DMS 273 (cell line): ENCODE measurements around the gene CLCN5.
"Not testable (repeated sequence)": the region's sequence is repeated elsewhere in the genome, so short reads cannot be mapped to it uniquely, and the experiment has no call there.

ENCODE experiments used
- DNase-seq: peaks from one replicate; lab custom pipeline; 2025; ENCODE audit not compliant: unreplicated experiment; lab: John Stamatoyannopoulos, UW

The CLCN5 gene

DNA sequence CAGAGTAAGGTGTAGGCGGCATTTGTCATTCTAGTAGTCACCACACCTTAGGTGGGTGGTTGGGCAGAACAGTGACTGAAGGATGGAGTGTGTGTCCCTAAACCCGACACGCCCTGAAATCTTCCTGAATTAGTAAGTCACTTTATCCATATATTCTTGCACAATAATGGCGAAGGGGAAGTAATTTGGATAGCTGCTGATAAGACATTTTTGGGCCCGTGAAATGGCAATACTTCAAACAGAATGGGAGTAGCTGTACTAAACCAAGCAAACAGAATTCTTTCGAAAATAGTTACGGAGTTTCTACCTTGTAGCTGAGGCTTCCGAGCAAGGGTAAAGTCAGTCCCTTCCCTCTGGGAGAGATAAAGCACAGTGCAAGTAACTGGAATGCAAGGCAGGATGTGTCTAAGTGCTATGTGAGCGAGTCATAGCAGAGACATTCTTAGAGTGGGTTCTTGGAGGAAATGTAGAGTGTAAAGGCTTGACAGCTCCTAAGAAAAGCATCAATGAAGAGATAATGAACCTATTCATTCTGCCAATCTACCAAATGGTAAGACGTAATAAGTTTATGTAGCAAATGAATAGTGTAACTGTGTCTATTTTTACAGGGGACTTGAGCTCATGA is 72.8 kb downstream of the CLCN5 start:
- no peak for DNase-seq

DNA sequence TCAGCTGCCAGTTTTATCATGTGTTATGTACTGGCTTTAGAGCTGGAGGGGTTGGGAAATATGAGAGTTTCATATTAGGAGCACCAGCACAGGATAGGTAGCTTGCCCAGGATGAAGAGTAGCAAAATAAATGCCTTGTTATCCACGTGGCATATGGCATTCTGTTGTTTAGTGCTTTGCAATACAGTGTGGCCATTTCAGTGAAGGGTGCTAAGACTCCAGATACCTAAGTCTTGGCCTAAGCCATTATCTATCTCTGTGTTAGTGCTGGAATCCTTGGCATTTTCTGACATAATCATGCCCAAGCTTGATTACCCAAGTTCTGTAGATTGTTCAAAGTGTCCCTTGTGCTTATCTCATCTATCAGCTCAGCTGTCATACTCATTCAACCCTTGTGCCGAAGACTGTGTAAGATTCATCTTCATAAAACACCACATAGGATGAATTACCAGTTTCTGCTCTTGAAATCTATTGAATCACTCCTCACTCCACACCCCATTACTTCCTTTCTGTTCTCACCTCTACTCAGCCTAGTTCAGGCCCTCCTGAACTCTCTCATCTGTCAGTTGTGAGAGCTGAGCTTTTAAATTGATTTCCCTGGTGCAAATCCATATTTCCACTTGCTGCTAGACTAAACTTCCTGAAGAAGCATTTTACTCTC is 73.5 kb downstream of the CLCN5 start:
- no peak for DNase-seq

DNA sequence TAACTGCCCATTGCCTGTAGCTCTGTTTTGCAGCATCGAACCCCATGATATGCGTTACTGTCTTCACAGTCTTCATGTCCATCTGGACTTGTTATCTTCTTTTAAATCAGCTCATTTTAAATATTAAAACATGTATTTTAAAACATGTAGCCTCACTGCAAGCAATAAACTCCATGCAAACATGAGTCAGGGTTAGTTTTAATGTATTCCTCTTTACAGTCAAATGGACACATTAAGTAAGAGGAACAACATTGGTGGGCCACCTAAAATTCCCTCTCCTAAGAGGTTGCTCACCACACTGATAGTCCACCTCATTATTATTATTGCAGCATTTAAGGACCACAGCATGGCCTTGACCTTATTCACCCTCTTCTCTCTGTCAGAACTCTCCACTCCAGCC is 74.1 kb downstream of the CLCN5 start:
- DNase-seq, result no peak

DNA sequence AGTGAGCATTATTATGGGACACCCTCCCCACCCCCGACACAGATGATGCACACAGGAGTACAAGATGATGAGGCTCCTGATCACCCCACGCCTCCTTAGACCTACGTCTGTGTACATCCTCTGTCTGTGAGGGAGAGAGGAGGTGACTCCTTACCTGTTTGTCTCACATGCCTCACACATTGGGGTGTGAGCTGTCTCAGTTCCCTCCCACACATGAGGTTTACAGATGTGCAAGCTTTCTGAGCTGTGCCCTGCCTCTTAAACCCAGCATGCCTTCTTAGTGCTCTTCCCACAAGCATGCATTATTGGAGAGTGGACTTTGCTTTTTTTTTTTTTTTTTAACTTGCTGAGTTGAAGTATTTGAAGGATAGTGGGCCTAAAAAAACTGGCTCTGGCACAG is 76.7 kb downstream of the CLCN5 start:
- DNase-seq, result no peak

DNA sequence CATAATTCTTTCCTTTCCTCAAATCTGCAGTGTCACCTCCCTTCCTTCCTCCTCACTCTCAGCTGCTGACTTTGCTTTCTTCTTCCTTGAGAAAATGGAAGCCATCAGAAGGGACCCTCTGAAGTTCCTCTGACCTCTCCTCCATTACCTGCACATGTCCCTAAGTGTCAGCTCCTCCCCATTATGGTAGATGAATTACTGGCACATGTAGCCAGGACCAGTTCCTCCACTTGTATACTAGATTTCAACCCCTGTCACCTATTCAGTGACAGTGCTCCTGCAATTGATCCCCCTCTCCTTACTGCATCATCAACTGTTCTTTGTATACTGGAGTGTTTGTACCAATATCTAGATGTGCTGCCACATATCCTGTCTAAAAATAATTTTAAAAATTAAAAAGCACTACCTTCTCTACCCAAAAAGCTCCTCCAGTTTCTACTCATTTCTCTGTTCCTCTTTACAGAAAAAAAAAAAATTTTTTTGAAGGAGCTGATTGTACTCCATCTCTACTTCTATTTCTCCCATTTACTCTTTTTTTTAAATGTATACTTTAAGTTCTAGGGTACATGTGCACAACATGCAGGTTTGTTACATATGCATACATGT is 78.6 kb downstream of the CLCN5 start:
- DNase-seq, result no peak

DNA sequence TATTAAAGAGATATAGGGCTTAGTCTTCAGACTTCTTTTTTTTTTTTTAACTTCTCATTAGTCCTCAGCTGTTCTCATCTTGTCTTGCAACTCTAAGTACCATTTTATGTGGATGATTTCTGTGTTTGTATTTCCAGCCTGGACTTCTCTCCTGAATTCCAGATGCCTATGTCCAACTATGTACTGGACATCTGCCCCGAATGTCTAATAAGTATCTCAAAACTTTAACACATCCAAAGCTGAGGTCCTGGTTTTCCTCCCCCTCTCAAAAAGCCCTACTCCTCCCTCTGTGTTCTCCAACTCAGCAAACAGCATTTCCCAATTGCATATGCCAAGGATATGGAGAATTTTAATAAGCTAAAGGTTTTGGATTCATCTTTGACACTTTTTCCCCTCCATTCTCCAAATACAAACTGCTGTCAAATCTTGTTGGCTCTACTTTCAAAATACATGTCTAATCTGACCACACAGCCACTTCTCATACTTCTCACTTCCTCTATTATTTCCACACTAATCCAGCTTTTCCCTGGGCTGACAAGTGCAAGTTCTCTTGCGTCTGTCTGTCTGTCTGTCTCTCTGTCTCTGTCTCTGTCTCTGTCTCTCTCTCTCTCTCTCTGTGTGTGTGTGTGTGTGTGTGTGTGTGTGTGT is 79.8 kb downstream of the CLCN5 start:
- DNase-seq, result no peak

DNA sequence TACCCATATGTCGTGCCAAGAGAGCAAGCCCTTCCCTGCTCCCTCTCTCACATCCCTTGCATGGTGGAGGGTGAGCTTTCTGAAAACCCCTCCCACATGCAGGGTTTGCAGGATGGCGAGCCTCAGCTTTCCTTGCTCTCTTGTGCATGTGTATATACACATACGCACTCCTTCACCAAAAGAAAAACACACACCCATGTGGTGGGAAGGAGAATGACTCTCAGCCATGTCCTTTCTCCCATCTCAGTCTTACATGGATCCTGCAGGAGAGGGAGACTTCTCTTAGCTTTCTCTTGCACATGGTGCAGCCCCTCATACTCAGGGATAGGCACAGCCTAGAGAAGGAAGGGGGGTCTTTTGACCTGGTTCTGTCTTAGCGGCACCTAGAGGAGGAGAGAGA is 81.1 kb downstream of the CLCN5 start:
- peak; percentile 5 for DNase-seq

DNA sequence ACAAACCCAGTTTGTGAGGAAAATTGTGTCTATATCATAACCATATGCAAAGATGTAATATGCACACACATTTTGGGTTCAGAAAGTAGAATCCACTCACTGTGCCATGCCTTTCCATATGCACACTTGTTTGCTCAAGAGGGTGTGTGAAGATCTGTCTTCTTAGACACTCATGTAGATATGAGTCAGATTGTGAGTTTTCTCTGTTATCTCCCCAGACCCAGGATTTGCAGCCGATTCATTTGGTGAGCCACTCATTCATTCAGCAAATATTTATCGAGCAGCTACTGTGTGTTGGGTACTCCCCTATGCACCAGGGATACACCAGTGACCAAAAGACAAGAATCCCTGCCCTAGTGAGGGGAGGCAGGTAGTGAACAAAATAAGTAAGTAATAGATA is 81.5 kb downstream of the CLCN5 start:
- DNase-seq, result no peak

DNA sequence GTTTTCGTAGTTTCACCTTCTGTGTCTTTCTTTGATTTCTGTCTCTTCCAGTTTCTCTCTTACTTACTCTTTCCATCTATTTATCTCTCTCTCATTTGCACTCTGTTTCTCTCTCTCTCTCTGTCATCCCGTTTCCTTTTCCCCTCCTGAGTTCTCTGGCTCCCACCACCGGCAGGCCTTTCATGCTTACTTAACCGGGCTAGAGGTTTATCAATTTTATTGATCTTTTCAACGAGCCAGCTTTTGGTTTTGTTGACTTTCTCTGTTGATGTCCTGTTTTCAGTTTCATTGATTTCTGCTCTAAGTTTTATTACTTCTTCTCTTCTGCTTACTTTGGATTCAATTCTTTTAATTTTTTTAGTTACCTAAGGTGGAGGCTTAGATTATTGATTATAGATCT is 103.2 kb downstream of the CLCN5 start:
- not testable (repeated sequence) for DNase-seq

DNA sequence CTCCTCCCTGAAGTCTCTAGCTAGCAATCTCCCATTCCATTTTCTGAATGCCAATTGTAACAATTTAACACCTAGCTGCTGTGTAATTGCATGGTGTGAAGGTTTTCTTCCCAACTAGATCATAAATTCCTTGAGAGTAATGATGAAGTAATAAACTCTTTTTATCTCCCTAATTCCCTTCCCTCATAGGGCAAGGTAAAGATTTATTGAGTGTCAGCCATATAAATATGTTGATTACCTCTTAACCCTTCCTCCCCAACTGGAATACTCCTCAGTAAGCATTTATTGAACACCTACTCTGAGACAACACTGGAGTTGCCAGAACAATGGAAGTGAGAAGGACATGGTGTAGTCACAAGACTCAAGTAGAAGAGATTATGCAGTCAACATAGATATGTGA is 112.7 kb downstream of the CLCN5 start:
- no peak for DNase-seq

DNA sequence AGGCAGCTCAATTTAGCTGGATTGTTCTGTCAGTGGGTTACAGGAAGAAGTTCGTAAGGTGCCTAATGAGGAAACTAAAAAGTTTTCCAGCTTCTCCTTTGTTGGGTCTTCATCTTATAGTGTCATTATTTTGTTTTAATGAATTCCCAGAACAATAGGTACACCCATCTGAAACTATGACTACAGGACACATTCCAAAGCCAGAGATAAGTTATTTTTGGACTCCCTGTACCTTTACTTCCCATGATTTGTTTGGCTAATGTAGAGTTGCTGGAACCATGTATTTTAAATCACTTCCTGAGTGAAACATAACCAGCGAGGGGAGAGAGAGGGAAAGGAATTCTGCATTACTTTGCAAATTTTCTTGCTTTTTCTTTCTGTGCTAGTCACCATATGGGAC is 114.0 kb downstream of the CLCN5 start:
- no peak for DNase-seq

DNA sequence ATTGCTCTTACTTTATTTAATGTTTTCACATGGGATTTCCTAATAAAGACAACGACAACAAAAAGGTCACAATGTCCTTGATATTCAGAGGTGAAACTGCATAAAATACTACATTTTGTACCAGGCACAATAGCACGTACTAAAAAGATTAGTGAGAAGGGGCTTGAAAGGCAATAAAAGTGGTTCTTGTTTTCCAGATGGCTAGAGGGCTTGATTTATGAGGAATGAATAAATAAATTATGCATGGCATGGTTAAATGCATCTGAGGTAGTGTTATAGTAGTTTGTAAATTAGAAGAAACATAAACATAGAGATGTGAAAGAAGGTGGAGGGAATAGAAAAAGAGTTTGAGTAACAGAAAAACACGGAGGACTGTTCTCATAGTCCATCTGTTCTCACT is 123.4 kb downstream of the CLCN5 start:
- no peak for DNase-seq

DNA sequence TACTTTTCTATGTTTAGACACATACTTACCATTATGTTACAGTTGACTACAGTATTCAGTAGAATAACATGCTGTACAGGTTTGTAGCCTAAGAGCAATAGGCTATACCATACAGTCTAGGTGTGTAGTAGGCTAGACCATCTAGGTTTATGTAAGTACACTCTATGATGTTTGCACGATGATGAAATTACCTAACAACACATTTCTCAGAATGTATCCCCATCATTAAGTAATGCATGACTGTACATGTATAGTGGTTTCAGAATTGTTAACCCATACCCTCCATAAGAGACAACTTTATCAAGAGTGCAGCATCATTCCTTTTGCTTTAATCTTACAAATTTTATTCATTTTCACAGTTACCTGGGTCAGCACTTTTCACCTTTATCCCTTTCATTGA is 126.8 kb downstream of the CLCN5 start:
- DNase-seq, result no peak

DNA sequence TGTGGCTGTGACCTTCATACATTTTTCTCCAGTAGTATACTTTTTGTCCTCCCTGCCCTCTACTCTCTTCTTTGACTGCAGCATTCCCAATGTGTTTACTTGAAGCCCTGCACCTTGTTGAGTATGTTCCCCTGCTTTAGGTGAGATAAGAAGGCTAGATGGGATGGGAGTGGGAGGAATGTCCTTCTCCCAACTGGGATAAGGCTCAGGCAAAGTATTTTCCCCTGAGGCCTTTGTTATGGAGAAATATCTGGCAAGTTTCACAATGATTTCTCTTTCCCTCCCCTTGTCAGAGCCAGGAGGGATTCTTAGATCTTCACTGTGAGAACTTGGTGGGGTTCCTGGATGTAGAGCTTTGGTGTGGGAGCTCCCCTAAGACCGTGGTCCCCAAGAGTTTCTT is 131.8 kb downstream of the CLCN5 start:
- no peak for DNase-seq

DNA sequence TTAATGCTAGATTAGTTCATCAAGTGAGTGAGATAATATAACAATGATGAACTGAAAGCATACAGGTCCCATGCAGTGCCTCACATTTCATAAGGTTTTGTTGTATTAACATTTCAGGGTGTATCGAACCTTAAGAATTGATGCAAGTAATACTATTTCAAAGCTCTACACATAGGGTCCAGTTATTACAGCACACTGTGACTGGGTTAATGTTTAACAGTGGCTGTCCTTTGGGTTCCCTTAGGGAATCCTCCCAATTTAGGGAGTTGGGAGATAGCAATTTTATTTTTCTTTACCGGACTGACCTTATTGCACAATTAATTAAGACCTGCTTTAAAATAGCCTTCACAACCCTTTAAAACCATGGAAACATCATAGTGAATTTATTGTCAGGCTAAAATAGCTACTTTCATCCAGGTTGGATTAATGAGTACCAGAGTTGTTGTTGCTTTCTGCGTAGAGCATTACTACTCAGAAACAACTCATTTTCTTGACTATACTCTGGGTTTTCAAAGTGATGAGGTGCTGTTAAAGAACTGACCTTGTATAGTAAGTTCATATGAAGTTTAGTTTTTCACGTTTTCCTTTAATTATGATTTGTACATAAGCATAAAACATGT is 144.0 kb downstream of the CLCN5 start:
- no peak for DNase-seq

DNA sequence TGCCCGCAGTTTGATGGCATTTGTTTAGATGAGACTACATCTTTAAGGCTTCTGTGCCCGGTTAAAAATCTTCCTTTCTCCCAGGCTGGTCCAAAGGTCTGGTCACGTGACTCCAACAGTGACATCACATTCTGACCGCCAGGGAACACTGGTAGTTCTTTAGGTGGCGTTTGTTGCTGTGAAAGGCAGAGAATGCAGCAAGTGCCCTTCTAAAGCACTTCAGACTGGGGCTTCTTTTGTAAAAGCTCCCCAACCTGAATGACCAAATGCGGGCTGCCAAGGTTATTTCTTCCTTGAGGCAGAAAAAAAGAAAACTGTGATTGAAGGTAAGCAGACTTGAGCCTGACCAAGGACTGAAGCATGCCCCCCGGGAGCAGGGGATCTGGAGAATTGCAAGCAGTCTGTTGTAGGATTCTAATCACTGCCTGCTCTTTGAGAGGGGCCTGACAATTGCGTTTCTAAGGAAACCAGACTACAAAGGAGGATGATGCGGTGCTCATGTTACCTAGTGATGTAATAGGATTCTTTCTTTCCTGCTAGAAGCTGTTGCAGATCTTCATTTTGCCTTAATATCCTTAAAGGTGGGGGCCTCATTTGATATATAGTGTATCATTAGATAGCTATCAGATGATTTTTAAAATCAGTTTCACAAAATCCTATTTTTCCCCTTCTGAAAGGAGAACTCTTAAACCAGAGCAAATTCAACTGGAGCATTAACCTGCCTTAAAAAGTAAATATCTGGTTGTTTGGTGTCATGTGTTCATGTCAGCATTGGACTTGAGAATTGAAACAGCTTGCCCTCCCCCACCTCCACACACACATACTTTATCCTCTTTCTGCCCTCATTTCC is 145.3 kb downstream of the CLCN5 start:
- peak; percentile 30 for DNase-seq

DNA sequence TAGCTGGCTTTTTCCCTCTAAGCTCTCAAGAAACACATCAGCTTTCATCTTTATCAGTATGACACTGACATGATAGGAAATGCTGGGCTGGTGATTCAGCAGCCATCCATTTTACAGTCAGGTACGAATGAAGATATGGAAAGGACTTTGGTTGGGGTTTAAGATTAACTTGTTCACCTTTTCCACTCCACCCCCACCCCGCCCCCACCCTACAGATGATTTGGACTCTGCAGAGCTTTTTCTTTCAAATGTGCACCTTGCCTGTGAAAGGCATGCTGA is 145.8 kb downstream of the CLCN5 start:
- no peak for DNase-seq

DNA sequence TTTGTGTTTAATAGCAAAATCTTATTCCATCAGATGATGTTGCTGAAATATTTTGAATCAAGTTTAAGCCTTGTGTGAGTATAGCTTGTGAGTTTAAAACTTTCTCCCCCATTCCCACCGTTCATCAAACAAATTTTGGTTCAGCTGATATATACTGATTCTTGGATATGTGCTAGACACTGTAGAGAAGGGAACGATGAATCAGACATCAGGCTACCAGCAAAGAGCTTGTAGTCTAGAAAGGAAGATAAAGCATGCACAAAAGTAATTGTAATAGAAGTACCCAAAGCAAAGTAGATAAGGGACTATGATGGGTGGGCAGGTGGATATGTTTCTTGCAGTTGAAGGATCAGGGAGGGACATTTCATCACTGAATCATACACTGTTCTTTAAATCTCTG is 146.5 kb downstream of the CLCN5 start:
- DNase-seq, result no peak

DNA sequence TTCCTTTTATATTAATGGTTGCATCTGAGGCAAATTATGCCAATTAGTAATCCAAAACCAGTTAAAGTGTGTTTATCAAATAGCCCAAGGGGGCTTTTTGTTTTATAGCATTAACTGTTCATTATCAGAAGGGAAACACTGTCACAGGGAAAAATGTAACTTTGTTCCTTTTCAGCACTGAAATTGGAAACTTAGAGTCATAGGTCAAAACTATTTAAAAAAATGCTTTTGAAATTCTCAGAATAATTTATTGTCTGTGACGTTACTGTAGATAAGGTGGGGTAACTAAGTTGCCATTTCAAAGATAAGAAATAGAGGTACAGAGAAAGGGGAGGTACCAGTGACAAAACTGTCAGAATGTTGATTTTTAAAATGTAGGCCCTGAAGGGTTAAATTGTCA is 149.1 kb downstream of the CLCN5 start:
- DNase-seq, result no peak

DNA sequence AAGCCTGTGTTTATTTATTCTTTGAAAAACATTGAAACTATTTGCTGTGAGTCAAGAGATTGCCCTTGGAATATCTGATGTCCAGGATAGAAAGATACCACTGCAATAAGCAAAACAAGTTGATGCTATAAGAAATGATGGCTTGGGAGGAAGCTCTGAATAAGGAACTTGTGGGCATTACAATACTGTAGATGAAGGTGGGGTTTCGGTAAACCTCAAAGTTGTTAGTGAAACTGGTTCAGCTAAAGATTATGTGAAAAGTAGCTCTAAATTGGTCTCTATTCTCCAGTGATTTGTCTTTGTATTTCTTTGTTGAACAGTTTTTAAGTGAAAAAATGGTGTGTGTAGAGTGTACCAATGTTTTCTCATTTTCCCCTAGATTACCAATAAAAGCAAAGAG is 149.7 kb downstream of the CLCN5 start:
- DNase-seq, result no peak

DNA sequence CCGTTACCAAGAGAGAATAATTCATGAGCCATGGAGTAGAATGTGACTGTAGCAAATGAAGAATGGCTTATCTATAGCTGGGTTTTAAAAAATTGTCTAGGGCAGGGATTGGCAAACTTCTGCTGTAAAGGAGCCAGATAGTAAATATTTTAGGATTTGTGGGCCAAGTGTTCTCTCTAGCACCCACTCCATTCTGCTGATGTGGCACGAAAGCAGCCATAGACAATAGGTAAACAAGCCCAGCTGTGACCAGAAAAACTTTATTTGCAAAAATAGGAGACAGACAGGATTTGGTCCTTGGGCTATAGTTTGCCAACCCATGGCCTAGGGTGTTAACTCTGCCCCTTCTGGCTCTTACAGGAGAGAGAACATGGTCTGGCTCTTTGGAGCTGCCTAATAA is 151.2 kb downstream of the CLCN5 start:
- no peak for DNase-seq
